ENCODE data around the gene EHD2.

EHD2 gene

DNA sequence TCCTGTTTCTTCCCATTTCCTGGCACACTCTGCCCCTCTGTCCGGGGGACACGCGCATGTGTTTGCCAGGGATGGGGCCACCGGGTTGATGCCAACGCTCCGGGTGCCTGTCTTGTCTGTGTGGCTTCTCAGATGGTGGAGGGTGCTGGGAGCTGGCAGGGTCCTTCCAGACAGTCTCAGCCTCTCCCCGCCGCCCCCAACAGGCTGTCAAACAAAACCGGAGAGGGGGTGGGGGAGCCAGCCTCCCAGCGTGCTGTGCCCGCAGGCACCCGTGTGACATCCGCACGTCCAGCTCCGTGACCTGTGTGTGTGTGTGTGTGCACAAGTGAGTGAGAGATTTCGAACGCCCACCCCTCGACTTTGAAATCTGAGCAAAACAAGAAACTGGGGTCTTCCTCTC is 10.6 kb upstream of the EHD2 start:
- no peak overlapping the region for H3K27ac ChIP-seq (ENCODE audit: low read length)
- no peak overlapping the region for H3K9ac ChIP-seq (ENCODE audit: low read length)
- no peaks in the 10 kb centered on the region for H3K79me2 ChIP-seq (ENCODE audit: low read length)
- H3F3A ChIP-seq (ENCODE audit: insufficient read depth, low read length), result no peaks in the 10 kb centered on the region
- no peaks in the 10 kb centered on the region; the same call in none of the 2 replicates for H3K27me3 ChIP-seq (replicated peaks; ENCODE audit: insufficient read depth, low read length)
- H3K4me1 ChIP-seq (ENCODE audit: low read length), result no peaks in the 10 kb centered on the region
- no peaks in the 10 kb centered on the region for H4K20me1 ChIP-seq (ENCODE audit: insufficient read depth, low read length)
- H3K36me3 ChIP-seq (replicated peaks; ENCODE audit: insufficient read depth, low read length), result no peaks in the 10 kb centered on the region
- H3K4me2 ChIP-seq (ENCODE audit: low read depth, low read length), result no peak overlapping the region
- no peak overlapping the region for H3K4me3 ChIP-seq (ENCODE audit: low read length)
- no peak for DNase-seq
- H3K9me3 ChIP-seq (replicated peaks; ENCODE audit: insufficient read depth, low read length), result no peaks in the 10 kb centered on the region
- no peak overlapping the region for H2AFZ ChIP-seq (ENCODE audit: low read length)
- no peaks in the 10 kb centered on the region for H3K9me2 ChIP-seq (replicated peaks; ENCODE audit: insufficient read depth, low read length)
- TF ChIP-seq EZH2phosphoT487 (IDR thresholded peaks at IDR 0.05; ENCODE audit: low read length), result no peak
- TF ChIP-seq, protein P1, sequence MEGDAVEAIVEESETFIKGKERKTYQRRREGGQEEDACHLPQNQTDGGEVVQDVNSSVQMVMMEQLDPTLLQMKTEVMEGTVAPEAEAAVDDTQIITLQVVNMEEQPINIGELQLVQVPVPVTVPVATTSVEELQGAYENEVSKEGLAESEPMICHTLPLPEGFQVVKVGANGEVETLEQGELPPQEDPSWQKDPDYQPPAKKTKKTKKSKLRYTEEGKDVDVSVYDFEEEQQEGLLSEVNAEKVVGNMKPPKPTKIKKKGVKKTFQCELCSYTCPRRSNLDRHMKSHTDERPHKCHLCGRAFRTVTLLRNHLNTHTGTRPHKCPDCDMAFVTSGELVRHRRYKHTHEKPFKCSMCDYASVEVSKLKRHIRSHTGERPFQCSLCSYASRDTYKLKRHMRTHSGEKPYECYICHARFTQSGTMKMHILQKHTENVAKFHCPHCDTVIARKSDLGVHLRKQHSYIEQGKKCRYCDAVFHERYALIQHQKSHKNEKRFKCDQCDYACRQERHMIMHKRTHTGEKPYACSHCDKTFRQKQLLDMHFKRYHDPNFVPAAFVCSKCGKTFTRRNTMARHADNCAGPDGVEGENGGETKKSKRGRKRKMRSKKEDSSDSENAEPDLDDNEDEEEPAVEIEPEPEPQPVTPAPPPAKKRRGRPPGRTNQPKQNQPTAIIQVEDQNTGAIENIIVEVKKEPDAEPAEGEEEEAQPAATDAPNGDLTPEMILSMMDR (IDR thresholded peaks at IDR 0.05; ENCODE audit: low read length), result no peak
- TF ChIP-seq EZH2 (optimal IDR thresholded peaks at IDR 0.05; ENCODE audit: low read depth, low read length), result no peak

DNA sequence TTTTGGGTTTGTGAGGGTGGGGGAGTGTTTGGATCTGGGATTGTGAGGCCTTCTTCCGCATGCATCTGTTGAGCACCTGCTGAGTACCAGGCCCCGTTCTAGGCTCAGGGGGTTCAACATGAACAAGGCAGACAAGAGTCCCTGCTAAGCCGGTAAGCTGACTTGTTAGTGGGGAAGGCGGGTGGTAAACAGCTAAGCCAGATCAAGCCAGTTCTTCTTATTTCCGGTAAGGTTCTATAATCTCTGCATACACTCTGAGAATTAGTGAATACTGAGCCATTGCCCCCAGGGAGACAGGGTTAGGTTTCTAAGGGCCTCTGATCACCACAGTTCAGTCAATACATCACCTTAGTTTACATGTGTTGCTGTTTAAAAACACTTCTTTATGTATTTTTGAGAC is 9.9 kb upstream of the EHD2 start:
- Histone ChIP-seq H3K27ac (ENCODE audit: low read length) (no peak overlapping the region), H3F3A (ENCODE audit: insufficient read depth, low read length) (no peaks in the 10 kb centered on the region), H3K9ac (ENCODE audit: low read length) (no peak overlapping the region), H3K36me3 (replicated peaks; ENCODE audit: insufficient read depth, low read length) (no peaks in the 10 kb centered on the region), H3K4me2 (ENCODE audit: low read depth, low read length) (no peak overlapping the region), H3K79me2 (ENCODE audit: low read length) (no peaks in the 10 kb centered on the region), H4K20me1 (ENCODE audit: insufficient read depth, low read length) (no peaks in the 10 kb centered on the region), H2AFZ (ENCODE audit: low read length) (no peak overlapping the region), H3K9me2 (replicated peaks; ENCODE audit: insufficient read depth, low read length) (no peaks in the 10 kb centered on the region), H3K9me3 (replicated peaks; ENCODE audit: insufficient read depth, low read length) (no peaks in the 10 kb centered on the region), H3K27me3 (replicated peaks; ENCODE audit: insufficient read depth, low read length) (peaks cover 4% of the 10 kb centered on the region), H3K4me3 (ENCODE audit: low read length) (no peak overlapping the region), H3K4me1 (ENCODE audit: low read length) (no peaks in the 10 kb centered on the region)
- TF ChIP-seq, protein P1 (IDR thresholded peaks at IDR 0.05; ENCODE audit: low read length), result no peak
- TF ChIP-seq EZH2 (optimal IDR thresholded peaks at IDR 0.05; ENCODE audit: low read depth, low read length) (no peak), EZH2phosphoT487 (IDR thresholded peaks at IDR 0.05; ENCODE audit: low read length) (no peak)
- DNase-seq, result no peak

DNA sequence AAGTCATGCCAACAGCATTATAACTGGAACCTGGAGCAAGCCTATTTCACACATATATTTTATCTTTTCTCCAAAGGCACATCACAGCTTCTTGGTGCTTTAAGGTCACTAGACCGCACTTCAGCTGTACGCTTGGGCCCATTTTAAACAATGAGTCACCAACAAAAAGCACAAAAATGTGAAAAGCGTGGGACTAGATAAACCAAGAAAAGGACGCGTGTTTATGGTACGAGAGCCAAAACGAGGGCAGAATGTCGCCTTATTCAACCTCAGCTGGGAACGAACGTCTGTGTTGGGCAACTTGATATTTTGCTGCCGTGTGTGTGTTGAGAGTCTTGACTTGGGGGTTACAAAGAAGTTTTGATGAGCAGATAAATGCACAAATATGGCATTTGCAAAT is 9.2 kb upstream of the EHD2 start:
- H3K79me2 ChIP-seq (ENCODE audit: low read length), result no peaks in the 10 kb centered on the region
- no peak overlapping the region for H3K27ac ChIP-seq (ENCODE audit: low read length)

More for the DNA sequence above, 9.2 kb upstream of the EHD2 start:
- no peak overlapping the region for H3K4me3 ChIP-seq (ENCODE audit: low read length)
- H3K4me2 ChIP-seq (ENCODE audit: low read depth, low read length), result no peak overlapping the region
- H2AFZ ChIP-seq (ENCODE audit: low read length), result no peak overlapping the region
- no peak for DNase-seq
- no peaks in the 10 kb centered on the region for H4K20me1 ChIP-seq (ENCODE audit: insufficient read depth, low read length)
- H3K9me3 ChIP-seq (replicated peaks; ENCODE audit: insufficient read depth, low read length), result no peaks in the 10 kb centered on the region
- H3K36me3 ChIP-seq (replicated peaks; ENCODE audit: insufficient read depth, low read length), result no peaks in the 10 kb centered on the region
- no peaks in the 10 kb centered on the region for H3K4me1 ChIP-seq (ENCODE audit: low read length)
- TF ChIP-seq, protein P1 (IDR thresholded peaks at IDR 0.05; ENCODE audit: low read length), result no peak
- no peak for TF ChIP-seq EZH2 (optimal IDR thresholded peaks at IDR 0.05; ENCODE audit: low read depth, low read length)
- no peak for TF ChIP-seq EZH2phosphoT487 (IDR thresholded peaks at IDR 0.05; ENCODE audit: low read length)
- H3K9me2 ChIP-seq (replicated peaks; ENCODE audit: insufficient read depth, low read length), result no peaks in the 10 kb centered on the region
- H3K9ac ChIP-seq (ENCODE audit: low read length), result no peak overlapping the region
- no peaks in the 10 kb centered on the region for H3F3A ChIP-seq (ENCODE audit: insufficient read depth, low read length)
- peaks cover 7% of the 10 kb centered on the region for H3K27me3 ChIP-seq (replicated peaks; ENCODE audit: insufficient read depth, low read length)

Measured in MM.1S (cell line).